GM12864 (cell line): ENCODE results near the gene C8A.

Experiments
- DNase-seq: peaks from one replicate; pipeline ENCODE4 v3.0.0-alpha.2; 2011; ENCODE audit warnings: low read depth
- H3K4me3 ChIP-seq: 2 replicates; pipeline ENCODE4 v1.5.1; 2011; ENCODE audit warnings: mild to moderate bottlenecking, low read depth, low read length, control low read depth
- TF ChIP-seq, protein P1 (sequence below): IDR thresholded peaks from 2 replicates; pipeline ENCODE4 v1.5.1; 2011; ENCODE audit warnings: low read depth, mild to moderate bottlenecking, moderate library complexity, low read length, control low read depth, inconsistent platforms; ENCODE audit errors: missing control alignments

Gene C8A

DNA sequence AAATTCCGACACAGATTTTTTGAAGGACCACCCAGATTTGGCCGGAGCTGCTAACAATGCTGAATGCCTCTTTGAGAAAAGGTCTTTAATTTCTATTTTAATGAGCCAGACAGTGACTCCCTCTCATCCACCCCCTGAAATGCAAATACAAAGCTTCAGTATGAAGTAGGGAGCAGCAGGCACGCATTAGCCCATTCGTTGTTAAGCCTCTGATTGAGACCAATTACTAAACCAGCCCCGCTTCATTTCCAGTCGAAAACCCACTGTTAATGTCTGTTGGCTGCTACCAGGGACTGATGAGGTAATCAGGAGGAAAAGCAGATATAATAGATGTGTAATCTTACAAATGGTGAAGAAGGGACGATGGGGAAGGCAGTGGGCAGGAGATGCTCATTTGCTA, 4.8 kb upstream of the C8A start:
- H3K4me3 ChIP-seq: no peak overlapping the region
- TF ChIP-seq, protein P1, sequence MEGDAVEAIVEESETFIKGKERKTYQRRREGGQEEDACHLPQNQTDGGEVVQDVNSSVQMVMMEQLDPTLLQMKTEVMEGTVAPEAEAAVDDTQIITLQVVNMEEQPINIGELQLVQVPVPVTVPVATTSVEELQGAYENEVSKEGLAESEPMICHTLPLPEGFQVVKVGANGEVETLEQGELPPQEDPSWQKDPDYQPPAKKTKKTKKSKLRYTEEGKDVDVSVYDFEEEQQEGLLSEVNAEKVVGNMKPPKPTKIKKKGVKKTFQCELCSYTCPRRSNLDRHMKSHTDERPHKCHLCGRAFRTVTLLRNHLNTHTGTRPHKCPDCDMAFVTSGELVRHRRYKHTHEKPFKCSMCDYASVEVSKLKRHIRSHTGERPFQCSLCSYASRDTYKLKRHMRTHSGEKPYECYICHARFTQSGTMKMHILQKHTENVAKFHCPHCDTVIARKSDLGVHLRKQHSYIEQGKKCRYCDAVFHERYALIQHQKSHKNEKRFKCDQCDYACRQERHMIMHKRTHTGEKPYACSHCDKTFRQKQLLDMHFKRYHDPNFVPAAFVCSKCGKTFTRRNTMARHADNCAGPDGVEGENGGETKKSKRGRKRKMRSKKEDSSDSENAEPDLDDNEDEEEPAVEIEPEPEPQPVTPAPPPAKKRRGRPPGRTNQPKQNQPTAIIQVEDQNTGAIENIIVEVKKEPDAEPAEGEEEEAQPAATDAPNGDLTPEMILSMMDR: no peak
- no peak for DNase-seq

DNA sequence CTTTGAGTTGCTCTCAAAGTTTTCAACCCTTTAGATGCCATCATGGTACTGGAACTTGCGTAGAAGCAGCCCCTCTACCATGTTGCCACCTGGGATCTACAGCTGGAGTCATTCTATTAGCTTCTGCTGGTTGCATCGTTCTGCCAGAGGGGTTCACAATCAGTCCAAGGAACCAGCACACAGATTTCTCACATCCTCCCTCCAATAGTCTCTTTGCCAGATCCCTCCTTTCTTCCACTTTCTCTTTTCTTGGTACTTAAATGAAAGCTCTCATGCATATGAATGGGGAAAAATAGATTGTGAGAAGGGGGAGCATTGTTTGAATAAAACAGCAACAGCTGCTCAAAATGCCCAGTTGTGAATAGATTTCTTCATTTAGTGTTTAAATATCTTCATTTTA, 4.2 kb upstream of the C8A start:
- no peak for DNase-seq
- TF ChIP-seq, protein P1: no peak
- no peak overlapping the region for H3K4me3 ChIP-seq

DNA sequence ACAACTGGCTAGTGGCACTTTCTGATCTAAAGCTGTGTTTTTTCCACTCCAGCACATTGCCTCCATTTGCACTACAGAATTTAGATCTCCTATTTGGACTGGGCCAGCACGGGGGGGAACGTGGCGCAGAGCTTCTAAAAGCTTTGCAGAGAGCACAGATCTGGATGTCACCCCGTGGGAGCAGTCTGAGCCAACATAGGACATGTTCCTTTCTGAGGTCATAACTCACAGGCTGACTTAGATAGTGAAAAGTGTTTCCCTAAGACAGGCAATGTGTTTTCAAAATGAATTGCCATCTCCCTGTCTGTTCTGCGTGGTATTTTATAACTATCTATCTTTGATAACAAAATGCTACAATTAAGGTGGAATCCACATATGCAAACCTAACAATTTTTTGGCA, 3.7 kb upstream of the C8A start:
- TF ChIP-seq, protein P1: no peak
- DNase-seq: no peak
- H3K4me3 ChIP-seq: no peak overlapping the region

DNA sequence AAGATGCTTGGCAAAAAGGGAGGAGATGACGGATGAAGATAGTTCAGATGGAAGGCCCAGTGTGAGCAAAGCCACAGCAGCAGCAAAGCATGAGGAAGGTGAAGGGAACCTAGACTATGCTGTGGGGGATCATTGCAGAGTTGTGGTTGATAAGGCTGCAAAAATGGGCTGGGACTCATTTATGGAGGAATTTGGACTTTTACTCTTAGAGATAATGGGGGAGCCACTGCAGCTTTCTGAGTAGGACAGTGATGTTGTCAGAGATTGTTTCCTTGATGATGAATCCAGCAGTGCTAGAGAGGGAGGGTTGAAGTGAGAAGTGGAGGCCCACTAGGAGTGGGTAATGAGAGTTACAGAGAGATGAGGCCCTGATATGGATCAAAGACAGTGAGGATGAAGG, 2.1 kb upstream of the C8A start:
- TF ChIP-seq, protein P1: no peak
- DNase-seq: no peak
- no peak overlapping the region for H3K4me3 ChIP-seq

DNA sequence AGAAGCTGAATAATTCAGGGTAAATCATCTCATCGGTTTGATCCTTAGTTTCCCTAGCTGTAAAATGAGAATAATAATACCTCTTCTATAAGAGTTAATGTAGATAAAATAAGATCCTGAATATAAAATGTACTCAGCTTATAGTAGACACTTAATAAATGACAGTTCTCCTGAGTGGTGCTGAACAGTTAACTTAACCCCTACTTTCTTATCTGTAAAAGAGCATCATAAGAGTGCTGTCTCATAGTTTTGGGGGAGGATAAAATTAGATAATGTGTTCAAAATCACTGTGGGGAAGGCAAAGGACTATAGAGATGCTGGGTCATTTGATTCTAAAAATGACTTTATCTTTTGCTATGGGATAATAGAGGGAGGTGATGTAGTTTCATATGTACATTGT, 593 bp downstream of the C8A start:
- DNase-seq: no peak
- TF ChIP-seq, protein P1: no peak
- no peak overlapping the region for H3K4me3 ChIP-seq

DNA sequence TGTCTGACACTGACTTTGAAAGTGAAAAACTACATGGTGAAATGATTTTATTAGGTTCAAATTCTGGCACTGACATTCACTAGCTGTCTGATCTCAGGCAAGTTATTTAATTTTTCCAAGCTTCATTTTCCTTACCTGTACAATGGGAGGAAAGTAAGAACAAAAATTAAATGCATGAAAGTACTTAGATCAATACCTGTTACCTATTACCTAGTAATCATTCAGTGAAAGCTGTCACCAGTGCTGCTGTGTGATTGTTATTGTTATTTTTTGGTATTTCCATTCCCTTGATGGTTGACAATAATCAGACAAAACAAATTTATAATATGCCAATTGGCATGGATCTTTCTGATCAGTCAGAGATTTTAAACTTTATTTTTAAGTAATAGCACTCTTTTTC, 1.6 kb downstream of the C8A start:
- TF ChIP-seq, protein P1: no peak
- H3K4me3 ChIP-seq: no peak overlapping the region
- DNase-seq: no peak

DNA sequence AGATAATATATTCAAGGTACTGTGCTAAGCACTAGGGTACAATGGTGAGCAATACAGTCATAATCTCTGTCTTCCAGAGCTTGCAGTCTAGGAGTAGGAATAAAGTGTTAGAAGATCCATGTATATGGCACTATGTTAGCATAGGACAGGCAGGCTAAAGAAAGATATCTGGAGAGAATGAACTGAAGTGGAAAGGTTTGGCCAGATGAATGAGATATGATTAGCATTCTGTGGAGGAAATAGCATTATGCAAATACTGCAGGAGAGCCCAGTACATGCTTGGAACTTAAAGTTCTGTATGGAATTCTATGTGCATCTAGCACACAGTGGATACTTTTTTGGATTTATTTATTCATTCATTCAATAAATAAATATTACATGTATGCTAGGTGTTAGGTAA, 4.7 kb downstream of the C8A start:
- H3K4me3 ChIP-seq: no peak overlapping the region
- TF ChIP-seq, protein P1: no peak
- DNase-seq: no peak
